Ureter (tissue), 1 donor: ENCODE data around the gene TGM3. TPM values are rescaled to one million over a fixed set of nuclear protein-coding genes. Genes with fewer than 3 reads are reported as not detected.

Experiments used
- DNase-seq: peaks from one replicate; pipeline ENCODE4 v3.0.0-alpha.2; 2020; ENCODE audit warnings: low spot score
- total RNA-seq: library from RNA; stranded (reverse); gene quantifications from one replicate; pipeline ENCODE4 v1.2.4, GENCODE V29; 2023
- donor health status: DM: yes; HTN: yes; CAD: no.

TGM3 gene
- total RNA-seq, result not detected

GRCh38 chr20:2295886-2296515 lies at the start of gene TGM3:
Gene TGM3, plus strand, starts transcription at chr20:2296001. Its CDS starts 63 bp downstream, at chr20:2296064.
- no peak for DNase-seq

- DNase-seq, result no peak
These were observed 49.7 kb upstream of the TGM3 start for GRCh38 chr20:2246069-2246491.

- no peak for DNase-seq
These were observed 47.0 kb upstream of the TGM3 start for GRCh38 chr20:2248837-2249236.

- no peak for DNase-seq
These were observed 45.9 kb upstream of the TGM3 start for GRCh38 chr20:2249935-2250334.

- no peak for DNase-seq
These were observed 43.3 kb upstream of the TGM3 start for GRCh38 chr20:2252419-2252997.

- no peak for DNase-seq
These were observed 42.5 kb upstream of the TGM3 start for GRCh38 chr20:2253256-2253655.

- DNase-seq, result no peak
These were observed 41.5 kb upstream of the TGM3 start for GRCh38 chr20:2254333-2254732.

GRCh38 chr20:2255926-2256531 lies 39.8 kb upstream of the TGM3 start:
- no peak for DNase-seq

GRCh38 chr20:2259731-2260130 lies 36.1 kb upstream of the TGM3 start:
- DNase-seq, result no peak

GRCh38 chr20:2260250-2260649 lies 35.6 kb upstream of the TGM3 start:
- DNase-seq, result no peak

- DNase-seq, result no peak
These were observed 34.7 kb upstream of the TGM3 start for GRCh38 chr20:2261046-2261485.

- no peak for DNase-seq
These were observed 34.2 kb upstream of the TGM3 start for GRCh38 chr20:2261629-2262028.

- DNase-seq, result no peak
These were observed 31.7 kb upstream of the TGM3 start for GRCh38 chr20:2264118-2264517.

- DNase-seq, result peak; percentile 54
These were observed 31.0 kb upstream of the TGM3 start for GRCh38 chr20:2264621-2265374.

- DNase-seq, result no peak
These were observed 22.0 kb upstream of the TGM3 start for GRCh38 chr20:2273634-2274302.

- DNase-seq, result no peak
These were observed 19.8 kb upstream of the TGM3 start for GRCh38 chr20:2276015-2276414.

GRCh38 chr20:2279253-2279779 lies 16.5 kb upstream of the TGM3 start:
- DNase-seq, result no peak

GRCh38 chr20:2280082-2280481 lies 15.7 kb upstream of the TGM3 start:
- no peak for DNase-seq

GRCh38 chr20:2281563-2281962 lies 14.2 kb upstream of the TGM3 start:
- no peak for DNase-seq

GRCh38 chr20:2282181-2282580 lies 13.6 kb upstream of the TGM3 start:
- DNase-seq, result no peak

GRCh38 chr20:2283706-2284423 lies 11.9 kb upstream of the TGM3 start:
- no peak for DNase-seq
